GM18951 (cell line): ENCODE measurements around the gene TOMM70.
"Not testable (repeated sequence)": the region's sequence is repeated elsewhere in the genome, so short reads cannot be mapped to it uniquely, and the experiment has no call there.

Experiments
- POLR2A ChIP-seq: IDR thresholded peaks from 4 replicates; pipeline ENCODE4 v1.6.1; 2011; ENCODE audit warnings: mild to moderate bottlenecking; ENCODE audit not compliant: insufficient read length, insufficient read depth; ENCODE audit errors: extremely low read depth
- in situ Hi-C: fragments of 300-500 bp; cut with MboI; formaldehyde crosslinking; loops from one replicate; pipeline ENCODE4 v1.12.0; 2022; ENCODE audit warnings: low sequenced_read_pairs, mixed read lengths, inconsistent platforms; ENCODE audit not compliant: unreplicated experiment

Gene TOMM70

DNA sequence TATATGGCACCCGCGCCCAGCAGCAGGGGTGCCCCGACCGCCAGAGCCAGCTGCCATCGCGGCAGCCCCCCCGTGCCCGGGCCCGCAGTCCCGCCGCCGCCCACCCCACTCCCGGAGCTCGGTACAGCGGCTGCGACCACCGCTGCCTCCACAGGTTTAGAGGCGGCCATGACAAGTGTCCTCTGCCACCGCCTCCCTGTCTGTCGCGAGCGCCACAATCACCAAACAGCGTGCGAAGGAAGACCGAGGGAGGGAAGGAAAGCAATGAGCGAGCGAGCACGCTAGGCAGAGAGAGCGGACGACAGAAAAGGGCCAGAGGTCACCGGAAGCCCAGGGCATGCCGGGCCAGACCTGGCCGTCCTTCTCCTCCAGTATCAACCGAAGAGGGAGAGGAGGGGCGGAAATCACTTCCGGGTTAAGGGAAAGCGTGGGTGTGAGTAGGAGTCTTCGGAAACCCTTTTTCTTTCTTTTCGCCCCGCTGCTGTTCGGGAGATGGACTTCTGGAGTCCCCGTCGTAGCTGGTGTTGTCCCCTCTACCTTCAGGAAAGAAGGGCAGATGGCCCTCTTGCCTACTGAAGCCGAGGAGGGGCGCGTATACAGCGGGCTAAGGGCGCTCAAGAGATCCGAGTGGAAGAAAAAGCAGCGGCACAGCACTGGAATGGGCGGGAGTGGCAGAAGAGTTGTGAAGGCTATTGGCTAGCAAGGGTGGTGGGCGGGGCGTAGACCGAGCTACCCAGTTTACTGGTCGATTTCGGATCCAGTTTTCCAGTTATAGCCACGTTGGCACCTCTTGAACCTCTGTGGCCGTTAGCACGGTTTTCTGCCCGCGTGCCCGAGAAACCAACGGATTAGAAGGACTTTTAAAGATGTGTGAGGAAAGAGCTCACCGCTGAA is at the start of gene TOMM70, which contains the start of gene LNP1:
Gene TOMM70 (minus strand): TSS at position 310 of the 894 bp plus-strand sequence. CDS start 140 bp downstream, at position 170.
Gene LNP1 (plus strand): TSS at position 760 of the 894 bp plus-strand sequence. CDS start 28,191 bp downstream, outside the sequence.
- peak; percentile 84 for TF ChIP-seq POLR2A

DNA sequence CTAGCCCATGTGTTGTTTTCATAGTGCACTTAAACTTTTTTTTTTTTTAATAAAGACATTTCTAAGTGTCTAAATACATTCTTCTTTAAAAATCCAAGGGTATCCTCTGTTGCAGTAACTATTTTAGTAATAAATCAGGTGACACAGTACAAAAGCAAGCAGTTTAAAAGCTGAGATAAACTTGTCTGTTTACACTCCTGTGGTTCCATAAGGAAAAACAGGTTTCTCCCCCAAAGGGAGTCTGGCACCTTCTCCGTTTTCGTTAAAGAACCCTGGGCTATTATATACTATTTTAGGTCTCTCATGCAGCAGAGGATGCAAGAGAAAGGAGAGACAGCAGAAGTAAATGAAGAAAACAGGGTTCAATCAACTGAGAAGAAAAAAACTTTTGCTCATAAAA is 48.3 kb upstream of the TOMM70 start:
- TF ChIP-seq POLR2A = no peak
- in situ Hi-C loops = no loop called here

More for the DNA sequence above, at the start of gene TOMM70, which contains the start of gene LNP1:
- in situ Hi-C loops = no loop called here

- TF ChIP-seq POLR2A = no peak
- in situ Hi-C loops = no loop called here
Observed at GRCh38 chr3:100448079-100448478, 47.2 kb upstream of the TOMM70 start.

DNA sequence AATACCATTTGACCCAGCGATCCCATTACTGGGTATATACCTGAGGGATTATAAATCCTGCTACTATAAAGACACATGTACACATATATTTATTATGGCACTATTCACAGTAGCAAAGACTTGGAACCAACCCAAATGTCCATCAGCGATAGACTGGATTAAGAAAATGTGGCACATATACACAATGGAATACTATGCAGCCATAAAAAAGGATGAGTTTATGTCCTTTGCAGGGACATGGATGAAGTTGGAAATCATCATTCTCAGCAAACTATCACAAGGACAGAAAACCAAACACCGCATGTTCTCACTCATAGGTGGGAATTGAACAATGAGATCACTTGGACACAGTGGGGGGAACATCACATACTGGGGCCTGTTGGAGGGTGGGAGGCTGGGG is 46.2 kb upstream of the TOMM70 start:
- in situ Hi-C loops = not testable (repeated sequence)

GRCh38 chr3:100443690-100444089 is 42.8 kb upstream of the TOMM70 start:
- no peak for TF ChIP-seq POLR2A
- in situ Hi-C loops = no loop called here

- TF ChIP-seq POLR2A = no peak
Observed at GRCh38 chr3:100440895-100441294, 40.0 kb upstream of the TOMM70 start.

GRCh38 chr3:100438623-100438974 is 37.7 kb upstream of the TOMM70 start:
- TF ChIP-seq POLR2A = no peak
- in situ Hi-C loops = no loop called here

More at GRCh38 chr3:100440895-100441294, 40.0 kb upstream of the TOMM70 start:
- in situ Hi-C loops = no loop called here

DNA sequence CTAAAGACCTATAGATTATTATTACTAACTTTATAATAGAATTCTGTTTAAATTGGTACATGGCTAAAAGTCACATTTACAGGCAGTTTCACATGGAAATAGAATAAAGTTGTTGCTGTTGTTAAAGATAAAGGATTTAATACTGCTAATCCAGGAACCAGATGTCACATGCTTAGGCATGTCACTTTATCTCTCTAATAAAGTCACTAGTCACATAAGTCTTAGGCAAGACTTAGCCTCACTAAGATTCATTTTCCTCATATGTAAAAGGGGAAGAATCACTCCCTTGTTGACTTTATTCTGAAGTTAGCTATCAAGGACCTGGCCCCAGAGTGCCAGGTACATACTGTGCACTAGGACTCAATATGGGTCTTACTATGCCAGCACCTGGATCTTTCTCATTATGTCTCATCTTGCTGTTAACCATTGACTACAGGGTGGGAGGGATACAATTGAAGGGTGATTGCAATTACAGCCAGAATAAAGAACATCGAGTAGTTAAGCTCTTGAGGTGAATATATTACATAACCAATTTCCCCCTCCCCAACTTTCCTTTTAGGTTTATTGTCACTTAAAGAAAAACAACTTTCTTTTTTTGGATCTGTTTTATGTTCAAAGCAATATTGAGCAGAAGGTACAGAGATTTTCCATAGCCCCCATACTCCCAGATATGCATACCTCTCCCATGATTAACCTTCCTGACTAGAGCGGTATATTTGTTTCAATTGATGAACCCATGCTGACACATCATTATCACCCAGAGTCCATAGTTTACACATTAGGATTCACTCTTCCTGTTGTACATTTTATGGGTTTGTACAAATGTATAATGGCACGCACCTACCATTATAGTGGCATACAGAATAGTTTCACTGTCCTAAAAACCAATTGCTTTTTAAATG is 37.1 kb upstream of the TOMM70 start:
- TF ChIP-seq POLR2A = no peak
- in situ Hi-C loops = no loop called here

DNA sequence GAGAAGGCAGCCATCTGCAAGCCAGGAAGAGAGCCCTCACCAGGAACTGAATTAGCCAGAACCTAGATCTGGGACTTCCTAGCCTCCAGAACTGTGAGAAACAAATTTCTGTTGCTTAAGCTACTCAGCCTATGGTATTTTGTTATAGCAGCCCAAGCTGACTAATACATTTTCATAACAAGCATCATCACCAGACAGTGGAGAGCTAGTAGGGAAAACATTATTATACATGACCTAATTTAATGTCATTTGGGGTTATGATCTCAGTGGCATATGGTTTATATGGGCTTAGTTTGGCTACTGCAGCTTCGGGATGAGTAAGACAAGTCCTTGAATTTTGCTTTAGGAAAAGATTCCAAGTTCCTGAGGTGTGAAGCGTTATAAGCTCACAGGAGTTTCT is 36.1 kb upstream of the TOMM70 start:
- TF ChIP-seq POLR2A = no peak
- in situ Hi-C loops = no loop called here

- in situ Hi-C loops = no loop called here
- no peak for TF ChIP-seq POLR2A
Observed at GRCh38 chr3:100429187-100429716, 28.4 kb upstream of the TOMM70 start.

- in situ Hi-C loops = no loop called here
Observed at GRCh38 chr3:100427699-100428098, 26.8 kb upstream of the TOMM70 start.

GRCh38 chr3:100426067-100426682 is 25.3 kb upstream of the TOMM70 start:
- in situ Hi-C loops = no loop called here
- no peak for TF ChIP-seq POLR2A

More at GRCh38 chr3:100427699-100428098, 26.8 kb upstream of the TOMM70 start:
- TF ChIP-seq POLR2A = no peak

GRCh38 chr3:100425316-100425715 is 24.4 kb upstream of the TOMM70 start:
- no peak for TF ChIP-seq POLR2A
- in situ Hi-C loops = no loop called here

- in situ Hi-C loops = no loop called here
Observed at GRCh38 chr3:100424261-100424660, 23.4 kb upstream of the TOMM70 start.

More at GRCh38 chr3:100424261-100424660, 23.4 kb upstream of the TOMM70 start:
- TF ChIP-seq POLR2A = no peak
